Measurements from ENCODE around the gene EZH2.

Gene EZH2

GRCh38 chr7:148884049-148884298, at the start of gene EZH2:
EZH2 (minus strand) TSS chr7:148884291; CDS start chr7:148847298, 36,993 bp downstream.
- no peak for DNase-seq

GRCh38 chr7:148931470-148931869, 47.4 kb upstream of the EZH2 start:
- DNase-seq, result no peak

- no peak for DNase-seq
Measured at GRCh38 chr7:148930335-148930734, 46.2 kb upstream of the EZH2 start.

- DNase-seq, result no peak
Measured at GRCh38 chr7:148929176-148929575, 45.1 kb upstream of the EZH2 start.

- no peak for DNase-seq
Measured at GRCh38 chr7:148927123-148928045, 43.3 kb upstream of the EZH2 start.

- no peak for DNase-seq
Measured at GRCh38 chr7:148925836-148926235, 41.7 kb upstream of the EZH2 start.

GRCh38 chr7:148924011-148924410, 39.9 kb upstream of the EZH2 start:
- no peak for DNase-seq

GRCh38 chr7:148921806-148922205, 37.7 kb upstream of the EZH2 start:
- DNase-seq, result no peak

- DNase-seq, result no peak
Measured at GRCh38 chr7:148921189-148921588, 37.1 kb upstream of the EZH2 start.

- DNase-seq, result no peak
Measured at GRCh38 chr7:148919859-148920258, 35.8 kb upstream of the EZH2 start.

- DNase-seq, result no peak
Measured at GRCh38 chr7:148918058-148918596, 34.0 kb upstream of the EZH2 start.

- no peak for DNase-seq
Measured at GRCh38 chr7:148916186-148916585, 32.1 kb upstream of the EZH2 start.

- DNase-seq, result no peak
Measured at GRCh38 chr7:148915211-148915610, 31.1 kb upstream of the EZH2 start.

GRCh38 chr7:148914208-148914777, 30.2 kb upstream of the EZH2 start:
- DNase-seq, result no peak

- no peak for DNase-seq
Measured at GRCh38 chr7:148912758-148913541, 28.9 kb upstream of the EZH2 start.

GRCh38 chr7:148912151-148912550, 28.1 kb upstream of the EZH2 start:
- no peak for DNase-seq

- DNase-seq, result no peak
Measured at GRCh38 chr7:148911626-148912025, 27.5 kb upstream of the EZH2 start.

- DNase-seq, result no peak
Measured at GRCh38 chr7:148909568-148909967, 25.5 kb upstream of the EZH2 start.

GRCh38 chr7:148906707-148907498, 22.8 kb upstream of the EZH2 start:
- no peak for DNase-seq

- DNase-seq, result no peak
Measured at GRCh38 chr7:148905093-148905666, 21.1 kb upstream of the EZH2 start.

GRCh38 chr7:148903504-148903903, 19.4 kb upstream of the EZH2 start:
- DNase-seq, result no peak

- DNase-seq, result no peak
Measured at GRCh38 chr7:148901178-148901577, 17.1 kb upstream of the EZH2 start.

Measured in DMS79 (cell line).